Upper lobe of right lung (tissue), 1 donor: ENCODE data around the gene STK32B. TPM values are rescaled to one million over a fixed set of nuclear protein-coding genes. Genes with fewer than 3 reads are reported as not detected.
A peak's percentile ranks its signal among the peaks of the same experiment; 100 is the strongest.

Source experiments
- ATAC-seq: fragments of 200-7000 bp; cut with Tn5 transposase; one replicate; pipeline ENCODE4 v1.9.1; 2020; ENCODE audit warnings: mild to moderate bottlenecking, moderate library complexity
- DNase-seq: peaks from one replicate; pipeline ENCODE4 v3.0.0-alpha.2; 2020
- H3K27ac ChIP-seq: fragments of 200-600 bp; one replicate; pipeline ENCODE4 v1.8.0; 2022
- H3K27me3 ChIP-seq: fragments of 200-600 bp; one replicate; pipeline ENCODE4 v1.8.0; 2022; ENCODE audit warnings: mild to moderate bottlenecking
- H3K36me3 ChIP-seq: fragments of 200-600 bp; one replicate; pipeline ENCODE4 v1.8.0; 2022
- H3K4me1 ChIP-seq: fragments of 200-600 bp; one replicate; pipeline ENCODE4 v1.8.0; 2022
- H3K4me3 ChIP-seq: fragments of 200-600 bp; one replicate; pipeline ENCODE4 v1.8.0; 2022; ENCODE audit warnings: mild to moderate bottlenecking
- H3K9me3 ChIP-seq: fragments of 200-600 bp; one replicate; pipeline ENCODE4 v1.8.0; 2022
- intact Hi-C: fragments of 100-400 bp; cut with DNase I; formaldehyde crosslinking; loops from one replicate; pipeline ENCODE4 v1.11.0; 2022
- total RNA-seq: library from RNA; stranded (reverse); fragmentation: NEBNext Ultra II Directional; extraction: Animal tissue kit (Norgen Biotek cat#: 25700); gene quantifications from one replicate; pipeline ENCODE4 v1.2.1, GENCODE V29; 2021
- TF ChIP-seq, protein P1 (sequence below): fragments of 200-600 bp; IDR thresholded peaks from one replicate; pipeline ENCODE4 v1.8.0; 2022; ENCODE audit warnings: antibody characterized with exemption
- donor health status: DM: no; HTN: yes; CAD: no; lungs with severe emphysema.

STK32B gene
- total RNA-seq, 1 donor from 2014 or later: 2.8 TPM

DNA sequence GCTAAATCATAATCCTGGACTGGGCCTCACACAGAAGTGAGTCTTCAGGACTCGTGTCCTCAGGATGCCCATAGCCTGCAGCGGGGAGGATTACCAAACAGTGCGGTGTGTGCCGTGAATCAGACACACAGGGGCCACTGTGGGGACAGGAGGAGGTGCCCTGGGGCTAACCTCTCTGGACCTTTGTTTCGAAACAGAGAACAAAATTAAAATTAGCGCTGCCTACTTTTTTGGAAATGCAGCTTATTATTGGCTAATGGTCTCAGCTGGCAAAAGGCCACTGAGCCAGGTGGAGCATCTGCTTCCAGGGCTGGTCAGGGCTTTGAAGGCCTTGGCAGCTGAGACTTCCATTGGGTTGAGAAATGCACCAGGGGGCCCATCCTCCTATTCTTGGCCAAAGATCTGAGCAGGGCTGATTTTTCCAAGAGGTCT is 420.9 kb downstream of the STK32B start:
- ATAC-seq: no peak
- Histone ChIP-seq H3K27me3 (no peaks in the 10 kb centered on the region), H3K9me3 (no peaks in the 10 kb centered on the region), H3K36me3 (no peaks in the 10 kb centered on the region), H3K27ac (no peak overlapping the region), H3K4me3 (no peak overlapping the region), H3K4me1 (no peaks in the 10 kb centered on the region)
- DNase-seq: peak; percentile 21
- TF ChIP-seq, protein P1, sequence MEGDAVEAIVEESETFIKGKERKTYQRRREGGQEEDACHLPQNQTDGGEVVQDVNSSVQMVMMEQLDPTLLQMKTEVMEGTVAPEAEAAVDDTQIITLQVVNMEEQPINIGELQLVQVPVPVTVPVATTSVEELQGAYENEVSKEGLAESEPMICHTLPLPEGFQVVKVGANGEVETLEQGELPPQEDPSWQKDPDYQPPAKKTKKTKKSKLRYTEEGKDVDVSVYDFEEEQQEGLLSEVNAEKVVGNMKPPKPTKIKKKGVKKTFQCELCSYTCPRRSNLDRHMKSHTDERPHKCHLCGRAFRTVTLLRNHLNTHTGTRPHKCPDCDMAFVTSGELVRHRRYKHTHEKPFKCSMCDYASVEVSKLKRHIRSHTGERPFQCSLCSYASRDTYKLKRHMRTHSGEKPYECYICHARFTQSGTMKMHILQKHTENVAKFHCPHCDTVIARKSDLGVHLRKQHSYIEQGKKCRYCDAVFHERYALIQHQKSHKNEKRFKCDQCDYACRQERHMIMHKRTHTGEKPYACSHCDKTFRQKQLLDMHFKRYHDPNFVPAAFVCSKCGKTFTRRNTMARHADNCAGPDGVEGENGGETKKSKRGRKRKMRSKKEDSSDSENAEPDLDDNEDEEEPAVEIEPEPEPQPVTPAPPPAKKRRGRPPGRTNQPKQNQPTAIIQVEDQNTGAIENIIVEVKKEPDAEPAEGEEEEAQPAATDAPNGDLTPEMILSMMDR: no peak
- intact Hi-C loops: no loop called here

DNA sequence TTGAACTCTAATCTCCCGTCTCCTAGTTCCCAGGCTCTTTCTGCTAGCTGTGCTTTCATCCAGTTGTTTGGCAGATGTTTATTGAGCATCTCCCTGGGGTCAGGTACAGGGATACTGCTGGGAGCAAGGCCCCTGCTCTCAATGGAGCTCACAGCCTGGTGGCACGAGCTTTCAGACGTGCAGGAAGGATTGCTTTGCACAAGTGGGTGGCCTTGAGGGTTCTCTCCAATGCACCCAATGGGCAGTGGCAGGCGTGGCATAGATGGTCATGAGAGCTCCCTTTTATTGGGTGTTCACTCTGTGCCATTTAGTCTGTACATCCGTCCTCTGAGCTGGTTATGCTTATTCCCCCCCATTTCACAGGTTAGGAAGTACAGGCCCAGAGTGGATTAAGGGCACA is 421.8 kb downstream of the STK32B start:
- Histone ChIP-seq H3K4me1 (no peaks in the 10 kb centered on the region), H3K4me3 (no peak overlapping the region), H3K36me3 (no peaks in the 10 kb centered on the region), H3K27ac (no peak overlapping the region), H3K9me3 (no peaks in the 10 kb centered on the region), H3K27me3 (no peaks in the 10 kb centered on the region)
- TF ChIP-seq, protein P1: no peak
- intact Hi-C loops: no loop called here
- no peak for ATAC-seq
- DNase-seq: peak; percentile 33

GRCh38 chr4:5474756-5475155 is 423.5 kb downstream of the STK32B start:
- DNase-seq: no peak
- H3K27me3 ChIP-seq: no peaks in the 10 kb centered on the region

GRCh38 chr4:5477613-5478012 is 426.3 kb downstream of the STK32B start:
- H3K4me1 ChIP-seq: no peaks in the 10 kb centered on the region
- intact Hi-C loops: no loop called here
- TF ChIP-seq, protein P1: no peak
- peak; percentile 30 for DNase-seq
- no peak overlapping the region for H3K27ac ChIP-seq
- no peaks in the 10 kb centered on the region for H3K27me3 ChIP-seq
- no peaks in the 10 kb centered on the region for H3K36me3 ChIP-seq
- H3K4me3 ChIP-seq: no peak overlapping the region
- no peak for ATAC-seq
- H3K9me3 ChIP-seq: no peaks in the 10 kb centered on the region

More at GRCh38 chr4:5474756-5475155, 423.5 kb downstream of the STK32B start:
- no peaks in the 10 kb centered on the region for H3K4me1 ChIP-seq
- H3K4me3 ChIP-seq: no peak overlapping the region
- no peaks in the 10 kb centered on the region for H3K9me3 ChIP-seq
- H3K36me3 ChIP-seq: no peaks in the 10 kb centered on the region
- TF ChIP-seq, protein P1: no peak
- no peak for ATAC-seq
- H3K27ac ChIP-seq: no peak overlapping the region
- intact Hi-C loops: no loop called here

GRCh38 chr4:5478169-5478568 is 426.9 kb downstream of the STK32B start:
- no peaks in the 10 kb centered on the region for H3K36me3 ChIP-seq
- H3K9me3 ChIP-seq: no peaks in the 10 kb centered on the region
- ATAC-seq (no peak), DNase-seq (no peak)
- no peaks in the 10 kb centered on the region for H3K4me1 ChIP-seq
- TF ChIP-seq, protein P1: no peak
- no peaks in the 10 kb centered on the region for H3K27me3 ChIP-seq
- H3K4me3 ChIP-seq: no peak overlapping the region
- intact Hi-C loops: no loop called here
- H3K27ac ChIP-seq: no peak overlapping the region

- H3K9me3 ChIP-seq: no peaks in the 10 kb centered on the region
- H3K27ac ChIP-seq: no peak overlapping the region
- no peaks in the 10 kb centered on the region for H3K4me1 ChIP-seq
- no peaks in the 10 kb centered on the region for H3K36me3 ChIP-seq
- TF ChIP-seq, protein P1: no peak
- intact Hi-C loops: no loop called here
- DNase-seq (peak; percentile 25), ATAC-seq (no peak)
- H3K4me3 ChIP-seq: no peak overlapping the region
- no peaks in the 10 kb centered on the region for H3K27me3 ChIP-seq
These were observed 427.4 kb downstream of the STK32B start for GRCh38 chr4:5478697-5479096.
